ENCODE data around the gene BBS9.
"Not testable (repeated sequence)": the region's sequence is repeated elsewhere in the genome, so short reads cannot be mapped to it uniquely, and the experiment has no call there.

Gene BBS9

DNA sequence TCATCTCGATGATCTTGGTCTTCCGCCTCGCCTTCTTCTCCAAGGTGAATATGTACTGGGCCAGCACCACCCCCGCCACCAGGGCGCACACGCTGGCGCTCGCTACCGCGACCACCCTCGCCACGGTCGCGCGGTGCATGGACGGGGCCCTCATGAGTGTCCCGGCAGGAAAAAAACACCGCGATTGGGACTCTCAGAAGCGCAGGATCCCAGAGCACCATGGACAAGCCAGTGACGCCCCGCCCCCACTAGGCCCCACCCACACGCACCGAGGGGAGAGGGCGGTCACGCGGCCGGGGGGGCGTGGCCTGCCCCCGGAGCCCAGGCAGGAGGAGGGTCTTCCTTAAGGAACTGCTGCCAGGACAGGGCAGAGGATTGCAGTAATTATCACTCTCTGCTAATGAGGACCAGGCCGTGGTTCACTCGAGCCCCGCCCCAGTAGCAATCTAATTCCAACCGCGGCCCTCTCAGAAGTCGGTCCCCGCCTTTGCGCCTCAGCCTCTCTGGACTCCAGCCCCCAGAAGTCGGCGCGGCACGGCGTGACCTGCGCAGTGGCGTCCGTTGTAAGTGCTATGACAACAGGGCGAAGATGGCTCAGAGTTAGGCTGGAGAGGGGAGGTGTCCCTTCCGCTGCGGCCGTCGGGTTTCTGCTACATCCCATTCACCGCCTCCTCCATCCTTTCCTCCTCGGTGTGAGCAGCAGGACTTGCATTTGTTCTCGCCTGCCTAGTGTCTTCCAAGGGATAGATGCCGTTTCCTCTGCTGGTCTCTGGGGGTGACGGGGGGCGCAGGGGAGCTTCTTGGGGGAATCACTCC, at the start of gene BBS9:
Gene BBS9 (plus strand): TSS at position 575 of the 816 bp plus-strand sequence. CDS start 16,689 bp downstream, outside the sequence.
- peak; percentile 94 for DNase-seq

DNA sequence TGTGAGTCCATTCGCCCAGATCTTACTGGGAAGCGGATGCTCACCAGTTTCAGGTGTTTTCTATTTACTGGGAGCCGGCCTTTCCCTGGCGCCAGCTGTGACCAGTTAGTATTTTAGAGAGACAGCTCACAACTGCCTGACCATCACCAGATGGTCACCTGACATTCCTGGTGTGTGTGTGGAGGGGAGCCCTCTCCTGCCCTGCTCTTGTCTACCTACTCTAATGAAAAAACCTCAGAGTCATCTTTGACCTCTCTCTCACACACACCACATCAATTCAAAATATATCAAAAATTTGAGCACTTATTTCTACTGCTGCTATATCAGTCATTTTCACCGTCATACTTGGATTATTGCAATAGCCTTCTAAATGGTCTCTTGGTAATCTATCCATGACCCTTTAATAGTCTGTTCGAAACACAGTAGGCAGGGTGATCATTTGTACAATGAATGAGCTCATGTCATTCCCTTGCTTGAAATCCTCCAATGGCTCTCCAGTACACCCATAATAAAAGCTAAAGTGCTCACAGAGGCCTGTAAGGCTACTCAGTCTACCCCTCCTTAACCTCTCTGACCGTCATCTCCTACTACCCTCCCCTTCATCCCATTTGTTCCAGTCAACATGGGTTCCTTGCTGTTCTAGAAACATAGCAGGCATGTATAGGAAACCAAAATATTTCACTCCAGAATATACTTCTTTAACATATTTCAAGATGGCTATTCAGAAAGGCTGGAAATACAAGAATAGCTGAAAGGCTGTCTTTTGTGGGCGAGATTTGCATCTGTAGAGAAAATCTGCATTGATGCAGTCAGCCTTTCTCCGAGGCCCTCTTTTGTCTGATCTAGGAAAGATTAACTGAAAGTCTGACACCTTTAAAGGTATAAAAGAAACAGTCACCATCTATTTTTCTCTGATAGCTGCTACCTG, 49.3 kb upstream of the BBS9 start:
- DNase-seq = no peak

DNA sequence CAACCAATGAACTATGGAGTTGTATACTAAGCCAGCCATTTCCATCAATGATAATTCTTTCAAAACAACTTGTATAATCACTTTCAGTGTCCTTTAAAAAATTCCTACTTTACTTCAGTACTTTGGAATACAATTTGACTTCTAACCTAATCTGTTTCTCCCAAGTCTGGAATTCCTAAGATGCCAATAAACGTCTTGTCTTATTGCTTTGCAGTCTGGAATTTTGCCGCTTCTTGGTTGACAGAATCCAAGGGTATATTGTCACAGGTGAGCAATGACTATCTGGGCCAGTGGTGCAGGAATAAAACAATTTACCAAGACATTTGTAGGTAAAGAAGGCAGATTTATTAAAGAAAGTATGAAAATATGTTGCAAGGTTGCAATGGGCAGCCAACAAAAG, 42.0 kb upstream of the BBS9 start:
- DNase-seq = no peak

DNA sequence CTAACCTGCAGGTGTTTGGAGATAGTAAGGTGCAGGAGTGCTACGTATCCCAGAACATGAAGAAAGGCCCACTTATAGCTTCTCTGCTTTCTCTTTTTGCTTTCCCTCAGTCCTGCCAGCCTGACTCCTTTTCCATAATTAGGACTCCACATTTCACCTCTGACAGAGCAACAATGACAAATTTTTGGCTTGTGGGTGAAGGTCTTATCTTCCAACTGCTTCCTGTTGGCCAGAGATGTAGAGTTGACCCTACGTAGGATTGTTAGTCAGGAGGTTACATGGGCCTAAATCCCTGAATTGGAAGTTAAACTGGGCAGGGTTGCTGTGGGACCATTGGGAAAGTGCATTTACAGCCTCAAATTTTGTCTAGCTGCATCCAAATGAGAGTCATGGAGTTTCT, 41.5 kb upstream of the BBS9 start:
- no peak for DNase-seq

DNA sequence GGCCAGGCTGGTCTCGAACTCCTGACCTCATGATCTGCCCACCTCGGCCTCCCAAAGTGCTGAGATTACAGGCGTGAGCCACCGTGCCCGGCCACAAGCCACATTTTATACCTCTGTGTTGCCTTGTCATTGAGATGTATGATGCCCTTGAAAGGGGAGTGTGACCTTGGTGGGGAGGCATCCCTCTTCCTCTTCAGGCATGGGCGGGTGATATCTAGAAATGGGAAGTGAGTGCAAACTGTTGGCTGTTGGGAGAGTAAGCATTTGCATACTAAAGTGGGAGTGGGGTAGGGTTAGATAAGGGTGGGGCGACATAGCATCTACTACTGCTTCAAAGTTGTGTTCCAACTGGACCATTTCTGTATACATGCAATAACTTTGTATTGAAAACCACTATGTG, 40.2 kb upstream of the BBS9 start:
- DNase-seq = no peak

DNA sequence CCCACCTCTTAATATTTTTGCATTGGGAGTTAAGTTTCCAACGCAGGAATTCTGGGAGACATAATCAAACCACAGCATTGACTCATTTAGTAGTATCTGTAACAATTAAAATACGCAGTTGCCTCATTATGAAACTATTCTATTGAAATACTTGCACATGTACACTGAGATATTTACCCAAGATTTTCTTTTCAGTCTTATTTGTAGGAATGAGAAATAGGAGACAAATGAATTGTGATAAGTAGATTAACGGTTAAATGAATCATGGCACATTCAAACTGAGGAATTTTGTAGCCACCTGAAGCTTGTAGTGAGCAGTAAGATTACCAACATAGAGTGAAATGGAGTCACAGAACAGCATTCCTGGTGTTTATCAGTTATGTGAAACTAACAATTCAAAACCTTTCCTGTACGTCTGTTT, 38.2 kb upstream of the BBS9 start:
- DNase-seq = no peak

DNA sequence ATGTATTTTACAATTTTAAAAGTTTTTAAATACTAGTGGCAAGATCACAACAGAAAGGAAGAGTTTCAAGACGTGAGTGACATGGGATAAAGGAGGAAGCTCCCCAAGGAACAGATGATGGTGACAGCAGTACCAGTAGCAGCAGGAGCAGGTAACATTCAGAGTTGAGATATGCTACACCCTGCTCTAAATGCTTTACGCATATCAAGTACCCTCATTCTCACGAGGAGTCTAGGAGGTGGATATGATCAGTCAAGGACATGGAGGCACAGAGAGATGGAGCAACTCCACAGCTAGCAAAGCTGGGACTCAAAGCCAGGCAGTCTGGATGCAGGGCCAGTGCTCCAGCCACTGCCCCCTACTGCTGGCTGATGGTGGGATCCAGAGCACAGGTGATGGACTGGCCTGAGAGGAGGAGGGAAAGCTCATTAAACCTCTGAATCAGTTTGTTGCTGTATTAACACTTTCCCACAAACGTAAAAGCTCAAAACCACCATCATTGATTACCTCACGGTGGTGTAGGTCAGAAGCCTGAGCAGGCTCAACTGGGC, 37.6 kb upstream of the BBS9 start:
- DNase-seq = no peak

DNA sequence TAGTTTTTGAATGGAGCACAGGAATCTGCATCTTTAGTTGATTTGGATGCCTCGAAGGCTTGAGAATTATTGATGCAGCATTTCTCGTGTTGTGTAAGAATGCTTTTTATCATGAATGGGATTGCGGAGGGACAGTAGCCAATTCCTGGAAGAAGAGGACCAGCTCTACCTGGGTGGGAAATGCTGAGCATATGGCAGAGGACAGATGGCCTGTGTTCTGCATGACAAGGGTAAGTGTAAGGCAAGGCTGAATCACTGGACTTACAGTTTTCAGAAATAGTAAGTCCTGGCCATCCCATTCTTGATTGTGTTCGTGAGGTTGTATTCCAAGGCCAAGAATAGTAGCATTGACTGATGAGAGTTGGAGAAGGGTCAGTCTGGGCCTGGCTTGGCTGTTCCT, 36.1 kb upstream of the BBS9 start:
- DNase-seq = no peak

DNA sequence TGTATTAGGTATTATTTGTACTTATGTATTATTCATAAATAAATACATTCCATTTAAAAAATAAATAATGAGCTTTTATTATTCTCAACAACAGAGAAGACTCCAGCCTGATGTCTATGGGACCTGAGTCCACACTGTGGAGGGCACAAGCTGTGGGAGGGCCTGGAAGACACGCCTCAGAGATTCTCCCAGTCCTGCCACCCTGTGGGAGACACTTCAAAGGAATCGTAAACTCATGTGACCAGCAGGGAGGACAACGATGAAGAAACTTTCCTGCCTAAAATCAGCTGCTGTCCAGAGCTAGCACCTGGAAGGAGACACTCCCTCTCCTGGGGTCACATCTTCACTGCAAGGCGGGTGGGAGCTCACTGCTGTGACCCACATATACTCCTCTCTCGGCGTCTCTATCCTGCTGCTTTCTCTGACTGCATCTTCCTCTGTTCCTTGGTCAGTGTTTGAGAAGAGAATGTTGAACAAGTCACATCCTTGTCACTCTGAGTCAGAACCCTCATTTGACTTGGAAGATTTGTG, 34.6 kb upstream of the BBS9 start:
- not testable (repeated sequence) for DNase-seq

DNA sequence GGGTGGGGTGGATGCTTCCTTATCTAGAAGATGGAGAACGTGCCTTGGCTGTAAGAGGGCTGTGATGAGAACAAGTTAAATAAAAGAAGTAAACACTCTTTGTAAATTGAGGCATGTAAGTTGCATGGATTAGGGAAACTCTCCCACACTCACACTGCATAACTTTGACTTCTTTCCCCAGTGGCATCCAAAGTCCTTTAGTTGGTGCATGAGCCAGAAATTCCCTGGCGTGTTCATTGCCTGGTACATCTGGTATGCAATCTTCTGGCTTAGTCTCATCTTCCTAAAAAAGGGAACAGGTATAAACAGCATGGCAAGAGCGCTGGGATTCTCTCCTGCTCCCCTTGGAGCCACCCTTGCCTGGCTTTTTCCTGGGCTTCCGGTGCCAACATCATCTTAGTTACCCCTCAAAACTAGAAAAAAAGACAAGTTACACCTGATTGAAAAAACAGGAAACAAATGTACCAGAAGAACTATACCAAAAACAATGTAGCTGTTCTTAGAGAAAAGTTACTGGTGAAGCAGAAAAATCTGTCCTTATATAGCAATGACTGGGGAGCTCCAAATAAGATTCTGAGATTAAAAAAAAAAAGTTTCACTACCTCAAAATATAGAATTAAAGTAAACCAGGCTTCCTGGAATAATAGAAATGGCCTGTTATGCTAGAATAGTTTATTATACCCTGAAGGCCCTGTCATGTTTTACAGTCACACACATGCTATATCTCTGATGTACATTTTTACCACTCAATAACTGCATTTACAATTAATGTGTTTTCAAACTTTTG, 30.0 kb upstream of the BBS9 start:
- DNase-seq = no peak

DNA sequence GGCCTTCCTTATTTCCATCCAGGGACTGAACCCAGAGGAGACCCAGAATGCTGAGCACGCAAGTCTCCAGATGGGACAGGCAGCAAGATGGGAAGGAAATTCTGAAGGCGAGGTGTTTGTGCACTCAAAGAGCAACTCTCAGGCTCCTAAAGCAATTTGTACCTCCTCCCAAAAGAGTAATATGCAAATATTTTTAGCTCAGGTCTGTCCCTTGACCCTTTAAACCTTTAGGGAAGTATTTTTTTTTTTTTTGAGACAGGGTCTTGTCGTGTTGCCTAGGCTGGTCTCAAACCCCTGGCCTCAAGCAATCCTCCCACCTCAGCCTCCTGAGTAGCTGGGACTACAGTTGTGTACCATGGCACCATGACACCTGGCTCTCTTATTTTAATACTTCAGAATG, 28.6 kb upstream of the BBS9 start:
- no peak for DNase-seq

DNA sequence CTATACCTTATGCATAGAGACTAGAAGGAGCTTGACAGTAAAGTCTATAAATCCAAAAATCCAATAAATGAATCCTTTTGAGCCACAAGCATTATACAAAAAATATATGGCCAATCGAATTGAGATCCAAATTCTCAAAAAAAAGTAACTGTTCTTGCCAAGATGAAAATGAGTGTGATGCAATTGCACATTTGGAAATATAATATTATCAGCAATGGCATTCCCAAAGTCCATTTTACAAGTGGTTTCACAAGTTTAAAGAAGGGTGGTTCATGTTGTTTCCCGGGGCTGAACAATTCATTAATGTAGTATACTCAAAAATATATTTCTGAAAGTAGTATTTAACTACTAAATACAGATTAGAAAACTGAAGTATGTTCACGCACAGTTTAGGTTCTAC, 27.5 kb upstream of the BBS9 start:
- no peak for DNase-seq

DNA sequence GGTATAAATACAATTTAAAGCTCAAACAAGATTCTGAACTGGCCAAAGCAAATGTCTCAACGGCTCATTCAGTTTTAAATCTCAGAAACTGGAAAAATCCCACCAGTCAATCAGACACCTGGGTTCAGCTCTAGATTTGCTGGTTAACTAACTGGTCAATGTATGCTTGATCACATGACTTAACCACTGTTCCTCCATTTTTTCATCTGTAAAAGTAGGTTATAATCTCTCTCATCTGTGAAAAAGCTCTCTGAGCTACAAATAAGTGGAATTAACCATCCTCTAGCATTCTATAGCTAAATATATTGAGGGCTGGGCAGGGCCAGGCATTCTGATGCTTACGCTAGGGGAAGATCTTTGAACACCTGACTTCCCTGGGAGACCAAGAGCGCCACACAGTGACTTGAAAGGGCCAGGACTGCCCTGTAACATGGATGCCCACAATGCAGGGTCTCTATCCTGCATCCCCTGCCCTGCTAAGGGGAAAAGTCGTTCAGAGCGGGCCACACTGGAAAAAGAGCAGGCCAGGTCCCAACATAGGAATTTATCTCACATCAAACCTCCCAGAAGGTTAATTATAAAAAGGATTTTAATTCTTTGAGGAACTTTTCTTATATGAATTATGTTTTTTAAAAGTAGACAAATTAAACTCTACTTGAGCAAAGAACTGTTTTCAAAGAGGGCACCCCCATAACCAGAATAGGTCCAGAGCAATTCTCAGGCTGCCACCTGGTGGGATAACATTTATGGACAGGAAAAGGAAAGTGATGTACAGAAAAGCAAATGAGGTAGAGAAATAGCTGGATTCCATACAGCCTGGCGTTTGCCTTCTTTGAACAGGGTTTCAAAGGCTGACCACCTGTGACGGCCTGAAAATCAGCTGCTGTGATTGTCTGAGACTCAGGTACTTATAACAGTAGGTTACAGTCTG, 22.0 kb upstream of the BBS9 start:
- no peak for DNase-seq

DNA sequence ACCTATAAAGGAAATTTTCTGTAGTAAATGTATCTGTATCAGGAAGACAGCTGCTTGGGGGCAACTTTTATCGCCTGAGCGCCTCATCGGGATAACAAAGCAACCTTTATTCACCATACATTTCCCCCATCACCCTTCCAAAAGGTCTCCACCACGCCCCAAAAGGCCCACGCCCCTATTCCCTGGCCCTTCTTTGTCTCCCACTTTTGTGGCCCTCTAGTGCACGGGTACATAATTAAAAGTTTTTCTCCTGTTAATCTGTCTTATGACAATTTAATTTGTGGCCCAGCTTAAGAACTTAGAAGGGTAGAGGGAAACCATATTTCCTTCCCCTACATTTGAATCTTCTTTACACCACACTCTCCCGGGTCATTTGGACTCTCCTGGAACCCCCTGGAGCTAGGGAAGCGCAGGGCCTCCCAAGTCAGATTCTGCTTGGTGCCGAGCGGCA, 20.8 kb upstream of the BBS9 start:
- no peak for DNase-seq

DNA sequence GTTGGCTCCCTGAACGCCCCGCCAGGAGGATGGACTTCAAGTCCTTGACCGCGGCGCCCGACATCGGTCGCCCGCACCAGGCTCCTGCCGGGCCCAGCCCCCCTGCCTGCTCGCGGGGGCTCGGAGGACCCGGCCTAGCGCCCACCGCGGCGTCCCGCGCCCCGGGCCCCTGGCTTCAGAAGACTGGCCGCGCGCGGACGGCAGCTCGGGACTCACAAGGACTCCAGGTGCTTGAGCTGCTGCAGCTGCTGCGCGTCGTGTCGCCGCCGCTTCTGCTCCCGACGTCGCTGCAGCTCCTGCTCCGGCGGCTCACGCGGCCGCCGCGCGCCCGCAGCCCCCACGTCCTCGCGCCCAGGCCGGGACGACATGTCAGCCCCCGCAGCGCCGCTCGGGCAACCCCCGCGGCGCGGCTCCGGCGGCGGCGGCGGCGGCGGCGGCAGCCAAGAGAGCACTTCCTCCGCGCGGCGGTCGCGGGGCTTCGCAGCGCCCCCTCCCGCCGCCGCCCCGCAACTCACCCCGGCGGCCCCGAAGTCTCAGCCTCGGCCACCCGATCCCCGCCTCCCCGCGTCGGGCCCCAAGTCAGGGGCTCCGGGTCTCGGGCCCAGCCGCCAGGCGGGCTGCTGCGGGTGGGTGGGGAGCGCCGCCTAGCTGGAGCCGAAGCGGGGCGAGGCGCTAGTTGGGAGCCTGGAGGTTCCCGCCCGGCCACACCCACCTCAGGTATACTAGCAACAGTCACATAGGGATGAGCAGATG, 20.2 kb upstream of the BBS9 start, which contains the start of gene RP9:
Gene RP9 (minus strand): TSS at position 400 of the 753 bp plus-strand sequence. CDS start 32 bp downstream, at position 368.
- DNase-seq = peak; percentile 78

DNA sequence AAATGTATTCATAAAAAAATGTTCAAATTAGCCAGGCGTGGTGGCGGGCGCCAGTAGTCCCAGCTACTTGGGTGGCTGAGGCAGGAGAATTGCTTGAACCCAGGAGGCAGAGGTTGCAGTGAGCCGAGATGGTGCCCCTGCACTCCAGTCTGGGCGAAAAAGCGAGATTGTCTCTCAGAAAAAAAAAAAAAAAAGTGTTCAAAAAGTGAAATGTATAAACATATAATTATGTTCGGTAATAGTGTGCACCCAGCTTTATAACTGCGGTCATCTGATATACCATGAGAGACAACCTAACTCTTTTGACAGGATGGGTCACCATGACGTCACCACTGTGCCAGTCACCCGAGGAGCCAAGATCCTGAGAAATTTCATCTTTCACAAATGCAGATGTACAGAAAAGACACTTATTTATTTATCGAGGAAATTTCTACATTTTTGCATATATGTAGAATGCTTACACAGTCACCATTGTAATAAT, 19.6 kb upstream of the BBS9 start:
- no peak for DNase-seq

DNA sequence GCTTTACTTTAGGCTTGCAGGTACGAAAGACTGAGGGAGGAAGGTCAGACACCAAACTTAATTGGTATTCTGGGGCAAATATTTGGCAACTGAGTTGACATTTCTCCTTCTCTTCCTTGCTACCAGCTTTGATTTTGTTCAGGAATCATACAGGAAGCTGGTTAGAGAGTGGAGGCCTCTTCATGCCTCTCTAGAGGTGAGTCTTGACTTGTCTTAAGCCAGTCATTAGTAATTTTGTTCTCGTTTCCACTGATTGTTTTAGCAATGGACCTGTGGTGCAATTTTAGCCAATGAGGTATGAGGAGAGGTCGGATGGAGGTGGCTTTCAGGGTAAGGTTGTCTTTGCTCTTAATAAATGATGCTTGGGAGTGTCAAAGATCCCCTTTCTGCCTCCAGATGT, 17.8 kb upstream of the BBS9 start:
- DNase-seq = no peak

DNA sequence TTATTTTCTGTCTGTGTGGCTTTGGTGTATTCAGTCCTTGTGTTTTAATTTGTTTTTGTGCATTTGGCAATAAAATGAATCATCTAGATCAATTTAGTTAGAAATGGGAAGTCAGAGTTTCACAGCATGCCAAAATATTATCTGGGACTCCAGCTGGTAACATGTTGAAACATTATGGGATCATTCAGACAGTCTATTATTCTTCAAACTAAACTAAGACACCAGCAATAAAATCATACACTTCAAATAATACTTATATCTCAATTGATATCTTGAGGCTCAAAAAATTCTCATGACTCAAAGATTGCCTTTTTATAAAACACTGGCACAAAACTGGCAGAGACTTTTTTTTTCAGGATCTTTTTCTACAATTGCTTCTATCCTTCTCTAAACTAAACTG, 14.4 kb upstream of the BBS9 start:
- no peak for DNase-seq

DNA sequence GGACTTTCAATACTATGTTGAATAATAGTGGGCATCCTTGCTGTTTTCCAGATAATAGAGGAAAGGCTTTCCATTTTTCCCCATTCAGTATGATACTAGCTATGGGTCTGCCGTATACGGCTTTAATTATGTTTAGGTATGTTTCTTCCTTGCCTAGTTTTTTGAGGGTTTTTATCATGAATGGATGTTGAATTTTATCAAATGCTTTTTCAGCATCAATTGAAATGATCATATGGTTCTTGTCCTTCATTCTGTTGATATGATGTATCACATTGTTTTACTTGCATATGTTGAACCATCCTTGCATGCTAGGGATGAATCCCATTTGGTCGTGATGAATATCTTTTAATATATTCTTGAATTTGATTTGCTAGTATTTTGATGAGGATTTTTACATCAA, 11.0 kb upstream of the BBS9 start:
- DNase-seq = no peak

DNA sequence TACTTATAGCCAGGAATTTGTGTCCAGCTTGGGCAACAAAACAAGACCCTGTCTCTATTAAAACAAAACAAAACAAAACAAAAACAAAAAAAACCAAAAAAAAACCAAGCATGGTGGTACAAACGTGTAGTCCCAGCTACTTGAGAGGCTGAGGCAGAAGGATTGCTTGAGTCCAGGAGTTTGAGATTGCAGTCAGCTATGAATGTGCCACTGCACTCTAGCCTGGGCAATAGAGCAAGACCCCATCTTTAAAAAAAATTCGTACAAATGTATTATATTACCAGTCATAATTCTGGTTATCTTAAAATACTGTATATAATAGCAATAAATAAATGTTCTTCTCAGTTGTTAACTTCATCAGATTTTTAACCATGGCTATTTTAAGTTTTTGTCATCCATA, 2.3 kb upstream of the BBS9 start:
- DNase-seq = no peak
